DMS53 (cell line): ENCODE measurements around the gene SDC3.
"Not testable (repeated sequence)": the region's sequence is repeated elsewhere in the genome, so short reads cannot be mapped to it uniquely, and the experiment has no call there.

ENCODE experiments used
- DNase-seq: peaks from one replicate; lab custom pipeline; 2025; lab: John Stamatoyannopoulos, UW

The SDC3 gene

GRCh38 chr1:30908696-30909364 lies at the start of gene SDC3:
Gene SDC3 (minus strand): TSS chr1:30908758. CDS start chr1:30908586, 172 bp downstream.
- peak; percentile 76 for DNase-seq

GRCh38 chr1:30957560-30958222 lies 49.1 kb upstream of the SDC3 start:
- DNase-seq: no peak

GRCh38 chr1:30955448-30956015 lies 47.0 kb upstream of the SDC3 start:
- DNase-seq: no peak

- no peak for DNase-seq
These were observed 45.1 kb upstream of the SDC3 start for GRCh38 chr1:30953685-30954084.

- no peak for DNase-seq
These were observed 43.5 kb upstream of the SDC3 start for GRCh38 chr1:30952098-30952497.

GRCh38 chr1:30950700-30951099 lies 42.1 kb upstream of the SDC3 start:
- DNase-seq: no peak

GRCh38 chr1:30950053-30950452 lies 41.5 kb upstream of the SDC3 start:
- DNase-seq: no peak

GRCh38 chr1:30949487-30949838 lies 40.9 kb upstream of the SDC3 start:
- DNase-seq: not testable (repeated sequence)

GRCh38 chr1:30948813-30949486 lies 40.4 kb upstream of the SDC3 start:
- not testable (repeated sequence) for DNase-seq

- DNase-seq: no peak
These were observed 39.7 kb upstream of the SDC3 start for GRCh38 chr1:30948278-30948677.

GRCh38 chr1:30947212-30947611 lies 38.7 kb upstream of the SDC3 start:
- DNase-seq: no peak

GRCh38 chr1:30942326-30942963 lies 33.9 kb upstream of the SDC3 start:
- DNase-seq: no peak

GRCh38 chr1:30940541-30940940 lies 32.0 kb upstream of the SDC3 start:
- no peak for DNase-seq

GRCh38 chr1:30936541-30937171 lies 28.1 kb upstream of the SDC3 start:
- no peak for DNase-seq

GRCh38 chr1:30935758-30936157 lies 27.2 kb upstream of the SDC3 start:
- not testable (repeated sequence) for DNase-seq

- DNase-seq: no peak
These were observed 26.1 kb upstream of the SDC3 start for GRCh38 chr1:30934613-30935012.

- no peak for DNase-seq
These were observed 25.3 kb upstream of the SDC3 start for GRCh38 chr1:30933874-30934252.

- no peak for DNase-seq
These were observed 22.1 kb upstream of the SDC3 start for GRCh38 chr1:30930631-30931173.

GRCh38 chr1:30929944-30930525 lies 21.5 kb upstream of the SDC3 start:
- peak; percentile 37 for DNase-seq

GRCh38 chr1:30929135-30929889 lies 20.8 kb upstream of the SDC3 start:
- DNase-seq: peak; percentile 74

- DNase-seq: no peak
These were observed 20.2 kb upstream of the SDC3 start for GRCh38 chr1:30928789-30929134.
